Lung (tissue), 12 donors: Measurements from ENCODE around the gene TULP4. TPM values are rescaled to one million over a fixed set of nuclear protein-coding genes. Genes with fewer than 3 reads are reported as not detected.
A peak's percentile ranks its signal among the peaks of the same experiment; 100 is the strongest.

Source experiments
- ATAC-seq: fragments of 200-7000 bp; cut with Tn5 transposase; one replicate; pipeline ENCODE4 v1.9.1; 2020; ENCODE audit warnings: moderate number of reproducible peaks; ENCODE audit not compliant: insufficient read depth, low FRiP score
- DNase-seq, 3 donors: peaks; one replicate each; pipeline ENCODE4 v3.0.0-alpha.2; 2013 to 2017
- H3K27ac ChIP-seq, 2 donors: one replicate each; pipeline ENCODE4 v1.5.1; 2013; ENCODE audit warnings: mild to moderate bottlenecking in 2 of 2, moderate library complexity in 2 of 2, control low read depth in 1 of 2, inconsistent platforms in 1 of 2, low read depth in 1 of 2, low read length in 1 of 2
- H3K27me3 ChIP-seq, 3 donors: one replicate each; pipeline ENCODE4 v1.5.1; 2013; ENCODE audit warnings: low read length in 2 of 3; ENCODE audit not compliant: control insufficient read depth in 3 of 3, insufficient read depth in 3 of 3
- H3K36me3 ChIP-seq, 4 donors: one replicate each; pipeline ENCODE4 v1.5.1; 2013; ENCODE audit warnings: low read length in 4 of 4, mild to moderate bottlenecking in 1 of 4, moderate library complexity in 1 of 4; ENCODE audit not compliant: control insufficient read depth in 4 of 4, insufficient read depth in 4 of 4
- H3K4me1 ChIP-seq, 5 donors: one replicate each; pipeline ENCODE4 v1.5.1; 2013; ENCODE audit warnings: low read length in 5 of 5, mild to moderate bottlenecking in 2 of 5, moderate library complexity in 1 of 5; ENCODE audit not compliant: control insufficient read depth in 5 of 5, insufficient read depth in 5 of 5
- H3K4me3 ChIP-seq: one replicate; pipeline ENCODE4 v1.5.1; 2013; ENCODE audit warnings: mild to moderate bottlenecking, control low read depth, moderate library complexity
- H3K9ac ChIP-seq, 2 donors: one replicate each; pipeline ENCODE4 v1.5.1; 2013; ENCODE audit warnings: low read length in 2 of 2, control low read depth in 1 of 2; ENCODE audit not compliant: insufficient read depth in 1 of 2
- H3K9me3 ChIP-seq, 4 donors: one replicate each; pipeline ENCODE4 v1.5.1; 2013; ENCODE audit warnings: low read length in 3 of 4, mild to moderate bottlenecking in 1 of 4, moderate library complexity in 1 of 4; ENCODE audit not compliant: control insufficient read depth in 4 of 4, insufficient read depth in 3 of 4
- WGBS, 2 donors: extraction: QIAGEN DNeasy Blood & Tissue Kit; methylation state at CpG; one replicate each; pipeline ENCODE4 v1.1.7; 2013; 5-methylcytosine and 5-hydroxymethylcytosine counted together
- polyA plus RNA-seq, 2 donors: library from polyadenylated mRNA; stranded (reverse); fragments of 200-250 nt; gene quantifications; one replicate each; pipeline ENCODE4 v1.2.1, GENCODE V29; 2013
- total RNA-seq, 2 donors: library from RNA; depleted of rRNA in 1 of 2; stranded (reverse); fragments of >200 nt in 1 of 2; gene quantifications; one replicate each; pipeline ENCODE4 v1.2.1, GENCODE V29; 2014 to 2021
- TF ChIP-seq, protein P1 (sequence below): IDR thresholded peaks from 2 replicates; pipeline ENCODE4 v1.5.1; 2012; ENCODE audit warnings: mild to moderate bottlenecking; ENCODE audit errors: control extremely low read depth, extremely low read depth
- donor health status: control.
- donor health status: control.
- donor health status: Bipolar disorder and iron deficiency.
- donor health status: healthy.
- donor health status: DM: yes; HTN: yes; CAD: no.

Gene TULP4
- total and polyA plus RNA-seq, 4 donors, result 4.5 to 147 (median 39.2) TPM

DNA sequence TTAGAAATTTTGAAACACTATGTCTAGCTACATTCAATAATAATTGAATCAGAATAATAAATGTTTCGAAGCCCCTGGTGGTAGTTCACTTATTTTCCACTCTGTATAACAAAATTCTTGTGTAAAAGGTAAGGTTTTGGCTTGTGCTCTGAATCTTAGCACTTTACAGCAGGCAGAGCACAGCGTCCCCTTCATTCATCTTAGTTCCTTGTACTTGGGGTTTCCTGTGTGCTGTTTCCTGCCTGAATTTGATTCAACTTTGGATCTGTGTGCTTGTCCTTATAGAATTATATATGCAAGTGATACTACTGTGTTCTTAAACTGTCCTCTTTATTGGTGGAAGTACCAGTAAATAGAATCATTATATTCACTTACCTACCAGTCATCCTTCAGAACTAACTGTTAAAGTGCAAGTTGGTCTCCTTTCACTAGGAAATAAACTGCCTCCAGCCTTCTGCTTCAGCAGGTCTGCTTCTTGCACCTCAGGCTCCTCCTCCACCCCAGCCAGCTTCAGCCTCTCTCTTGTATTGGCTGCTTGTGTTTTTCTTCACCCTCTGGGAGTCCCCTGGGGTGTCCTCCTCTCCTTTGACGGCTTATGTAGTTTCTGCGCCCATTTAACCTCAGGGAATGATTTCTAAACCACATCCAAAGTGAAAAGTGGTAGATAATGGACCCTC is 28.8 kb upstream of the TULP4 start:
- Histone ChIP-seq H3K9ac (peak overlapping the region in 1 of 2 donors; percentile 52), H3K27ac (no peak overlapping the region), H3K27me3 (no peaks in the 10 kb centered on the region), H3K9me3 (no peaks in the 10 kb centered on the region), H3K4me1 (peaks cover 0 to 74% (median 16%) of the 10 kb centered on the region in 5 donors), H3K4me3 (no peak overlapping the region), H3K36me3 (peaks cover 0 to 1% (median 0%) of the 10 kb centered on the region in 4 donors)
- TF ChIP-seq, protein P1, sequence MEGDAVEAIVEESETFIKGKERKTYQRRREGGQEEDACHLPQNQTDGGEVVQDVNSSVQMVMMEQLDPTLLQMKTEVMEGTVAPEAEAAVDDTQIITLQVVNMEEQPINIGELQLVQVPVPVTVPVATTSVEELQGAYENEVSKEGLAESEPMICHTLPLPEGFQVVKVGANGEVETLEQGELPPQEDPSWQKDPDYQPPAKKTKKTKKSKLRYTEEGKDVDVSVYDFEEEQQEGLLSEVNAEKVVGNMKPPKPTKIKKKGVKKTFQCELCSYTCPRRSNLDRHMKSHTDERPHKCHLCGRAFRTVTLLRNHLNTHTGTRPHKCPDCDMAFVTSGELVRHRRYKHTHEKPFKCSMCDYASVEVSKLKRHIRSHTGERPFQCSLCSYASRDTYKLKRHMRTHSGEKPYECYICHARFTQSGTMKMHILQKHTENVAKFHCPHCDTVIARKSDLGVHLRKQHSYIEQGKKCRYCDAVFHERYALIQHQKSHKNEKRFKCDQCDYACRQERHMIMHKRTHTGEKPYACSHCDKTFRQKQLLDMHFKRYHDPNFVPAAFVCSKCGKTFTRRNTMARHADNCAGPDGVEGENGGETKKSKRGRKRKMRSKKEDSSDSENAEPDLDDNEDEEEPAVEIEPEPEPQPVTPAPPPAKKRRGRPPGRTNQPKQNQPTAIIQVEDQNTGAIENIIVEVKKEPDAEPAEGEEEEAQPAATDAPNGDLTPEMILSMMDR, result no peak
- 71 to 75% methylated on average over 4 of the region's 4 CpGs for WGBS, 2 donors
- ATAC-seq (no peak), DNase-seq (peak in 1 of 3 donors; percentile 33)

DNA sequence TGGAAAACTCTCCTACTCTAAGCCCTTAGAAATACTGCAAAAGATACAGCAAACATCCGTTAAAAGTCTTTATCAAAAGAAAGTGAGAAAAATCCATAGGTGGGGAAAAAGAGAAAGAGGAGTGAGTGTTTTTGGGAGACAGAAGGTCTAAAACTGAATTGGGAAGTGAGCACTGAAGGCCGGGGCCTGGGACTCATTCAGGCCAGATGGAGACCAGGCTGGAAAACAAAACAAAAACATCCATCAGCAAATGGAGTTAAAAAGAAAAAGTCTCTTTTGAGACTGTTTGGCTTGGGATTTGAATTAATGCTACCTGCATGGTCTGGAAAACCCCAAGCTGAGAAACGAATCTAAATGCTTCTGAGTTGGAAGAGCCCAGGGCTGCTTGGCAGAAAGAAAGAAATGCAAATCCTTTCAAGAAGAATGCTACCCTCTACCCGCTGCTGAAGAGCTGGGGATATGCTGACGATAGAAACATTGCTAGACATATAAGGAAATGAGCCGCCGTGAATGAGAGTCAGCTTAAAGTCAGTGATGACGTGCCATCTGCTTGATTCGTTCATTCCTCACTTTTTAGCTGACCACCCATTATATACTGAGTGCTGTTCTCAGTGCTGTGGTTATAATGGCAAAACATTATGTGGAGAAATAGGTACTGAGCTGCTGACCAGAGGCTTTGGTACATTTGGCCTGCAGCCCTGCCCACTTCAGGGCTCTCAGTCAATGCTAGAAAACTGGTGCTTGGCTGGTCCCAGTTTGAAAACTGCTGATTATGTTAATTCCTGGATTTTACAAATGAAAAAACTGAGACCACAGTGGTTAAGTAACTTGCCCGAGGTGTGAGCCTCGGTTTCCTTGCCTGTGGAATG is 28.0 kb upstream of the TULP4 start:
- ATAC-seq (no peak), DNase-seq (peak; percentile 82 to 95 (median 95))
- 75 to 76% methylated on average over 11 of the region's 11 CpGs for WGBS, 2 donors
- Histone ChIP-seq H3K9ac (peak overlapping the region in 1 of 2 donors; percentile 52), H3K9me3 (no peaks in the 10 kb centered on the region), H3K4me3 (no peak overlapping the region), H3K36me3 (peaks cover 0 to 1% (median 0%) of the 10 kb centered on the region in 4 donors), H3K27me3 (no peaks in the 10 kb centered on the region), H3K4me1 (peaks cover 0 to 72% (median 16%) of the 10 kb centered on the region in 5 donors), H3K27ac (peak overlapping the region in 1 of 2 donors; percentile 63)
- TF ChIP-seq, protein P1, result no peak

DNA sequence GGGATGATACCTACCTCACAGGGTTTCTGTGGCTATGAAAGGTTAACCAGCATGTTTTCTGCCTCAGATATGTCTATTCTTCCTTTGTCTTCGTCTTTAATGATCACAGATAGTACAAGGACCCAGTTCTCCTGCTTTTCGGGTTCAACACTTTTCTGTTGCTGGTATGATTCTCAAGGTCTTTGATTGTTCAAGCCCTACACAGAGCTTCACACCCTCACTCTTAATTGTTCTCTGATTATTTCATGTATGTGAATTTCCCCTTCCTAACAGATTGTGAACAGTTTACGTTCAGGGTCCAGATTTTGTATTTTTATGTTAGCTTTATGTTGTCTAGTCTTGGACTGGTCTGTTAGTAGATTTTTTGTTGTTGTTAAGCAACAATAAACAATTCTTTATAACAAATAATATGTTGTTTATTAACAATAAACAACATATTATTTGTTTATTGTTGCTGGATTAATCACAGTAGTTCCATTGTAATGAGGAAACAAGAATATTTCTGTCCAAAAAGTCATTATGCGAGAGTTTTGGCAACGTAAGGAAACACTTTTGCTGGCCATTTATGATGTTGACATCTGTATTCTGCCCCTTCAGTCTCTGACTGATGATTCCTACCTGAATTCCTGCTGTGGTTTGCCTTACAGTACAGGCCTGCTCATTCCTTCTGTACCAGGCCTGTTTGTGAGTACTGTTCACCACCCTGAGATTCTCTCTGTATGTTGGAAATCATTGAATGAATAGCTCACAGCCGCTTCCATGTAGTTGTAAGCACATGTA is 27.2 kb upstream of the TULP4 start:
- no peaks in the 10 kb centered on the region for H3K9me3 ChIP-seq
- no peak for ATAC-seq
- H3K36me3 ChIP-seq, result peaks cover 0 to 2% (median 0%) of the 10 kb centered on the region in 4 donors
- no peaks in the 10 kb centered on the region for H3K27me3 ChIP-seq
- peak in 2 of 3 donors; percentile 37 to 56 for DNase-seq
- TF ChIP-seq, protein P1, result no peak
- H3K4me1 ChIP-seq, result peaks cover 0 to 65% (median 16%) of the 10 kb centered on the region in 5 donors
- H3K27ac ChIP-seq, result peak overlapping the region in 1 of 2 donors; percentile 27
- no peak overlapping the region for H3K4me3 ChIP-seq
- 91 to 92% methylated on average over 6 of the region's 6 CpGs for WGBS, 2 donors
- H3K9ac ChIP-seq, result peak overlapping the region in 1 of 2 donors; percentile 62
